GM19468 (cell line): ENCODE results near the gene HOXA6.

Source experiments
- ATAC-seq: cut with Tn5 transposase; IDR thresholded peaks from one replicate; pipeline ENCODE4 v1.9.1; 2021; ENCODE audit warnings: mild to moderate bottlenecking, moderate library complexity, moderate number of reproducible peaks; ENCODE audit not compliant: unreplicated experiment; ENCODE audit errors: extremely low read depth

HOXA6 gene

DNA sequence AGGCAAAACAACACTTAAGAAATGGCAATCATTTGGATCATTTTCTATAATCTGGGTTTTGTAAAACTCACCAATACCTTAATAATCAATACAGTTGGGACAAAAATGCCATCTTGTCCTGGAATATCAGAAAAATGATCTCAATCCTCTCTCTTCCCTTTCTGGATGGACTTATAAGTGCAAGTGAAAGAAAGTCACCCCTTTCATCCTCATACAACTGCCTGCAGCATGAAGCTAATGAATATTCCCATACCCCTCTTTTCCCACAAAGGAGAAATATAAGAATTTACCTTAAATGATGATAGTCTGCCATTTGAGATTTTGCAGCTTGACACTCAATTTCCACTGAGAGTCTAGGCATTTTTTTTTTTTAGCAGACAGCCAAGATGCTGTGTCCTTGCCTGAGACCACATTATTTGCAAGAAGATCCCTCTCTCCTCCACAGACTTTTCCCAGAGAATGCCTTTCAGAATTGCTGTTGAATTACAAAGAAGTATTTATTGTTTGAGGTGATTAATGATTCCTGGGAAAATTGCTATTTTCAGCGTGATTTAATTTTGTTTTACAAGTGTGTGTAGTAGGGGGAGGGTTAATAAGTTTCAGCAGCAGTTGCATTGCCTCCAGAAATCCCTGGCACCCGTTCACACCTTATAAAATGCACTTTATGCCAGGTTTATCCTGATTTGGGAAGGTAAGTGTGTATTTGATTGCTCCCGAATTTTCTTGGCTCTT is 20.8 kb downstream of the HOXA6 start:
- ATAC-seq = no peak

DNA sequence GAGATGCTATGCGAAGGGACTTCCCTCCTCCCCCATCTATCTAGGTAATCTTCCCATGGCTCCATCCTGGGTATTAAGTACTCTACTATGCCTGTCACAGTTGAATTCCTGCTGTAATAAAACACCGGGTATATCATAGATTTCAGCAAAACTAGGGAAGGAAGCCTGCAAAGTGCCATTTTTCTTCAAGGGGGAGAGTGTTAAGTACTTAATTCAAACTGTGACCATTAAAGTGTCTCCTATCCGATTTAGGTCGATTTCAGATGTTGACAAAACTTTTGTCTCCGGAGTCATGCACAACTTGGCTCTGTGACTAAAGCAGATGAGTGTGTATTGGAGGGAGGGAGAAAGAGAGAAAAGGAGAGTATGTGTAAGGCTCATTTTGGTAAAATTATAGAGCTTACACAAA is 21.6 kb downstream of the HOXA6 start:
- no peak for ATAC-seq

DNA sequence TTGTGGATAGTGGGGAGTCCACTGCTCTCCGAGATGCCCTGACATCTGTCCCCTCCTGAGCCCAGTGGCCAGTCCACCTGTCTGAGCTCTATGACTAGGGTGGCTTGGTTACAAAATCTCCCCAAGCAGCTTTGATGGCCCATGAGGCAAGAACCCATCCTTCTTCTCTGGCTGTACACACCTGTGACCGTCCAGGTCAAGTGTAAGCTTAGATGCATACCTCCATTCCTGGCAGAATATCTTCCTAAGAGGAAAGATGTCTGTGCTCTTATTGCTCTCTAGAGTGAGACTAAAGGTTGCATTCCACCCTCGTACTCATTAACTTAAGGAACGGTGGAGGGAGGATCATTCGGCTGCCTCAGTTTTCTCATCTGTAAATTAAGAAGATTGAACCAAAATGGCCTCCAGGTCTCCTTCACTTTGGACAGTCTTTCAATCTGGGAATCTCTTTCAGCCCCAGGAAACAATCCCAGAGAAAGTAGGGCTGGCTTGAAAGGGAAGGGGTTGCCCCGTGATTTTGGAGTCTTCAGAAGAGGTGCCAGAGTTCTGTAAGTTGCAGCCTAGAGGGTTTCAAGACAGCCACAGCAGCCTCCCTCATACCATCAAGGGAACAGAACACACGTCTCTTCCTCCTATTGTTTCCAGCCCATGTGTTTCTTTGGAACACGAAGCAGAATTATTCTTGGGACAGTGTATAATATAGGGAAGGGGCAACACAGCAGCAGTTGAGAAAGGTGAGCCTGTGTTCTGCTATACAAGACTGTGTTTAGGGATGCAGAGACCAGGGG is 22.5 kb downstream of the HOXA6 start:
- ATAC-seq = no peak

DNA sequence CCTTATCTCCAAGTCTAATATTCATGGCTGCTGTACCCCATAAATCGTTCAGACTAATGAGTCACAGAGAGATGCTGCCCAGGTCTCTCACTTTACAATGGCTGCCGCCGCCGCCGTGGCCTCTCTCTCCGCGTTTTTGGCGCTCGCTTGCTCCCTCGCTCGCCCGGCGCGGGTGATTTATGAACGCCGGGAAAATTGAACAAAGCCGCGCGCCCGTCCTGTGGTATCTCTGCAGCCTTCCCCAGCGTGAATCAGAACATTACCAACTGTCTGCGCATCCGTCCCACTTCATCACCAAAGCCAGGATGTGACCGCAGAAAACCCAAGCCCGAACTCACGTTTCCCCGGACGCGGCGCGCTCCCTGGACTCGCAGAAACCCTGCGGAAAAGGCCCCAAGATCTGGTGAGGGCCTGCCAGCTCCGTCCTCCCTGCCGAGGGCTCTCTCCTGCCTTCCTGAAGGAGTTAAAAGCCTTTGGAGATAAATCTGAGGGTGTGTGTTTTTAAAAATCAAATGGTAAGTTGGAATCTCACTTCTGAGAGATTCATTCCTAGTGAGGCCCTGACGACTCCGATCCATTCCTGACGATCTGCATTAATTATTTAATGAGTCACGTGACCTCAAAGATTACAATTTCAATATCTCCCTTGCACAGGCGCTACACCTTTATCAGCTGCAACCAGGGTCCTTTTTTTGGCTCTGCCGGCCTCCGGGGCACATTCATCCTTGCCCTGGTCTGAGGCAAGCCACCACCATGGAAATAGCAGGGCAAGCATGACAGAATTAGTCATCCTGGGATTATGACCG is 23.3 kb downstream of the HOXA6 start:
- no peak for ATAC-seq

DNA sequence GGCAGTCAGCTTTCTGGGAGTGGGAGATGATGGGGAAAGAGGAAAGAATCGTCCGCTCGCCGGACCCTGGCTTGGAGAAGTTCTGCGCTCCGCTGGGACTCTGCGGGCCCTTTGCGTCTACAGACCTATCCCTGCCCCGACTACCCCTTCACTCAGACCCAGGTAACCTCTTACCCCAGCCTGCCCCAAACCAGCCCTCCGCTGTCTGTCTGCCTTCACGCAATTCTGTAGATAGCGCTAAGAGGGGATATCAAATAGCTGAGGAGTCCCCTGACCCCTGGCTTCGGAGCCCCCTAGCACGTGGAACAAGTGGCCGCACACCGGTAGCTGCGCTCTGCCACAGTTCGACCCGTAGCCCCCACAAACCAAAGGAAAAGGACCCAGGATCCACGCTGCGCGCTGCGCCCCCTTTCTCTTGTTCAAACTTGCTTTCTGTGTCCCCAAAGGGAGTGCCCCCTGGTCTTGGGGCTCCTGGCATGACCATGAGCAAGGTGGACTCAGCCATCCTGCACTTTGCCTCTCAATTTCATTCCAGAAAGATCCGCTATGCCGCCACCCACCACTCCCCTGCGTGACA is 24.0 kb downstream of the HOXA6 start:
- no peak for ATAC-seq

DNA sequence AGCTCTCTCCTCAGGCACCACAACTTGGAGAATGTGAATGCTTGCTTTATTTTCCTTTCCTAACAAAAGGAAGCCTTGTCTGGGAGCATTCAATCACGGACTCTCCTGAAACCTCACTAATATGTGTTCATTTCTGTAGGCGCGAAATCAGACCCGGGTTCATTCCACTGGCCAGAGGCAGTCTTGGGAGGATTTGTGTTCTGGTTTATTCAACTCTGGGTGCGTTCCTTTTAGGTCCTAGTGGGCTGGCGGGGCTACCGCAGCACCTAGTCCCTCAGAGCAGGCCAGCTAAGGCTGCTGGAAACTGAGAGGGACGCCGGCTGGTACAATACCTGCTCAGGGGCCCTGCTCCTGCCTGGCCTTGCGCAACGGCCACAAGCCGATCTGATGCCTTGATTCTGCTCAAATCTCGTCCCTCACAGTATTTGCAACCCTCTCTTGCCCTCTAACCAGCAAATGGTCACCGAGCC is 24.5 kb downstream of the HOXA6 start:
- ATAC-seq = no peak

DNA sequence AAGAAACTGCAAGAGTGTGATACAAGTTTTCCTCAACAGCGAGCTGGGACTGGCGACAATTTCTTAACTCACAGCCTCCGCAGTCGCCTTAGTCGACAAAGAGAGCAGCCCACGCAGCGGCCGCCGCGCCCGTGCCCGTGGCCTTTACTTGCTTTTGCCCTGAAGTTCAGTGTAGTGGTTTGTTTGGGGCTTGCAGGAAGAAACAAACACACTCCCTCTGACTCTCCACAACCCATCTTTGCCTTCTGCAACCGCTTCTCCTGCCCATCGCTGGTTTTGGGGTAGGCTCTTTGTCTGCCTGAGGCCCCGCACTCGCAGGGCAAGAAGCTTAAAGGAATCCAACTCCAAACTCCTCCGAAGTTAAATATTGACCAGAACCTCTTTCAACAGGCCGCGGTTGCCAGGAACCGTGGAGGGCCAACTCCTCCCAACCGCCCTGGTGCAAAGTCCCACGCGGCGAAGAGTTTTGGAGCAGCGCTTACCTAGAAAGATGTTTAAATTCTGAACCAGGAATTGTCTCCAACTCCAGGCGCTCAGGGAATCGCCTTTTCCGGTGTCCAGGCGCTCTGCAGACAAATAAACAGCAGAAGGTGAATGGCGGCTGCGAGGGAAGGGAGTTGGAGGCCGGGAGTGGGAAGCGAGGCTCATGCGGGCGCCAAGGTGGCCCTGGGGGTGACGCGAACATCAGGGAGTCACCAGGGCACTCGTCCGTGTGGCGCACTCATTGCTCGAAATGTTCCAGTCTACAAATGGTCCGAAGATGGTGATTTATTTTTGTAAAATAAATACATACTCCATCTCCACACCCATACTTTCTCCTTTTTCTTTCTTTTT is 25.3 kb downstream of the HOXA6 start:
- no peak for ATAC-seq

DNA sequence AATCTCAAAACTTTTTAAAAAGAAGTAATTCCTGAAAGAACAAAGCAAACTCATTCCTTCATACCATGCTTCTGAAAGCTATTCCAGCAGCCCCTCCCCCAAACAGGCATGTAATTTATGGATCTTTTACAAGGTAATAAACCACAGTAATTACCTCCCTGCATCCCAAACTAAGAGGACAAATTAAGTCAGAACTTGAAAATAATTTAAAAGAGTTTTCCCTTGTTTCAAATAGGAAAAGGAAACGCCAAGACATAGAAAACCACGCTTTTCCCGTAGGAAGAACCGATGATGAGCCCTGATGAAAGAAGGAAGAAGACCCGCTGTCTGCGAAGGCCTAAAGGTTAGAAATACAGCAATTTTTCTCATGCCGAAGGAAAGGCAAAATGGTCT is 25.9 kb downstream of the HOXA6 start:
- no peak for ATAC-seq

DNA sequence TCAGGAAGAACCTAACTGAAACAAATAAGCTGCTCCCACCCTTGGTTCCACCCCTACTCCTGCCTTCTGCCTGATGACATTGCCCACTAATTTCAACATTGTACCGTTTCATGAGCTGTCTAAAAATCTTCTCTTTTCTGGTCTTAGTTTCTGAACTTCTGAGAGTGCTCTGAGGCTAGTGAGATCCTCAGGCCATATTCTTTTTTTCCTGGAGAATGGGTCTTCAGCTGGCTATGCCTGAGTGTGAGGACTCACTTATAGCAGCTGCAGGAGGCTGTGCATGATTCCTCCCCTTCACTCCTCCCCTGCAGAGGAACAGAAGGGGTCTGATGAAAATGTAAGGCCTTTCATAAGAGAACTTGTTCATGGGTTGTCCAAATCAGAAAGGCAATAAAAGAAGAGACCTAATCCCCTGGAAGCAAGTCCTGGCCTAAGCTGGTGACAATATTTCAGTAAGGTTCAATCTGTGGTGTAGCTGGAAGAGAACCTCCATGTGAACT is 28.1 kb downstream of the HOXA6 start:
- no peak for ATAC-seq

DNA sequence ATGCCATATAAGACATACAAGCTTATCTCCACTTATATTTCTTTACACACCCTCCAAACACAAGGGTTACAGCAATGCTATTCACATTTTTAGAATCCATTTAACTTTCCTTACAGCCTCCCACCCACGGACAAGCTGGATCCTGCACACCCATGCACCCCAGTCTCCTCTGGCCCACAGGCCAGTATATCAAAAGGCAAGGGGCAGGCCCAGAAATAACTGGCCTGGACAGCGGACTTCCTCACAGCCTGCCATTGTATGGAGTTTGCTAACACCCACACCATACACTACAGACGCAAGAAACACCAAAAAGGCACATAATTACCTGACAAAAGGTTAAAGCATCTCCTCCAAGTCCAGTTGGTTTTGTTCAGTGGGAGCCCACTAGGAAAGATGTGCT is 29.0 kb downstream of the HOXA6 start:
- ATAC-seq = no peak

DNA sequence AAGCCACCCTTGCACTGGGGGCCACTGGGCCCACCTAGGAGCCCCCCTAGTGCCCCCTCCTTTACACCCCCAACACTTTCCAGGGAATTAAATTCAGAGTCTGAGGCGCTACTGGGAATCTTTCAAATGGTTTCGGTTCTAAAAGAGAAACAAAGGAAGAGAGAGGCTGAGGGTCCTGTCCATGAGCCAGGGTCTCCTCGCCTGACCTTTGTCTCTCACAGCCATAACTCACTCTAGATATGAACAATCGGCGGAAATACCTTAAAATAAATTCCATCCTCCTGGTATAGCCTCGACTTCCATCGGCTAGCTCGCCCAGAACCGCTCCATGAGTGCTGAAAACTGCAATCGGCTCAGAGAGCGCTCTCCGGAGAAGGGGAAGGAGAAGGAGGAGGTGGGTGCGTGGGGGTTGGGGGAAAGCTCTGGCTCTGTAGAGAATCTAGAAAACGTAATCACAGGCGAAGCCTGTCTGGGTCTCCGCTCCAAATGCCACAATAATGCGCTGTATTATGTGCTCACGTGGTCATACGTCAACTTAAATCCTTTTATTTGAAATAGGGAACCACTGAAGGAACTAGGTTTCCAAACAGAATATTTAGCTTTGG is 29.6 kb downstream of the HOXA6 start:
- ATAC-seq = no peak

DNA sequence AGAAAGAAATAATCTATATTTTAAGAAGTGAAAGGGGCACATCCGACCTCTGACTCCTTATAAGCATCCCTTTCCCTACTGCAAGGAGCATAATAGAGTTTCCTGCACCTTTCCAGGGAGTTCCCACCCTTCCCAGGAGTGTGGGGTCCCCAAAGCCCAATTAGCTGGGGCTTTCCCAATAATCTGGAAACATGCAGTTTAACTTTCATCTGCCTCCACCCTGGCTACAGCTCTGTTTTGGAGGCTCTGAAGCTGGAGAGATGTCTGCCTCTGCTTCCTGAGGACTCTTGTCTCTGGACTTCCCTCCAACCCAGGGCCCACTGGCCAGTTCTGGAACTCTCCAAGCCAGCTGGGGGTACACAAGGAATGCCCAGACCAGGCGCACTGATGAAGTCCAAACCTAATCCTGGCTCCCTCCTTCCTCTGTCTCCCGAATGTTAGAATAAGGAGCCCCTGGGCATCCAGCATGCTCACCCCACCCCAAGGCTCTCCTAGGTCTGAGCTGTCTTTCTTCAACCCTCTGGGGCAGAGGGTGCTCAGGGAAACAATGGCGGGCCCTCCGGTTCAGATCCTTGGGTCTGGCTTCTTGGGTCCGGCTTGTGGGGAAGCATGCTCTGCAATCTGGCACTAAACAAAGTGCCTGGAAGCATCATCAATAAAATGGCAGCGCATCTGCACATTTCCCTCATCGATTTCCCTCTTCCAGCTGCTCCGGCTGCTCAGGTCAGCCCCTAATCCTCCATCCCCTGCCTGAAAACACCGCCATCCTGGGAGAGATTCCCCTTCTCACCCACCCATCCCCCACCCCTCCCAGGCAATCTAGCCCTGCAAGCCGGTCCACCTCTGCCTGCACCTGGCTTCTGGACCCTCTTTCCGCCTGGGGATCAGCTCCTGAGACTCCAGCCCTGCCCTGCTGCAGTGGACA is 30.4 kb downstream of the HOXA6 start:
- no peak for ATAC-seq

DNA sequence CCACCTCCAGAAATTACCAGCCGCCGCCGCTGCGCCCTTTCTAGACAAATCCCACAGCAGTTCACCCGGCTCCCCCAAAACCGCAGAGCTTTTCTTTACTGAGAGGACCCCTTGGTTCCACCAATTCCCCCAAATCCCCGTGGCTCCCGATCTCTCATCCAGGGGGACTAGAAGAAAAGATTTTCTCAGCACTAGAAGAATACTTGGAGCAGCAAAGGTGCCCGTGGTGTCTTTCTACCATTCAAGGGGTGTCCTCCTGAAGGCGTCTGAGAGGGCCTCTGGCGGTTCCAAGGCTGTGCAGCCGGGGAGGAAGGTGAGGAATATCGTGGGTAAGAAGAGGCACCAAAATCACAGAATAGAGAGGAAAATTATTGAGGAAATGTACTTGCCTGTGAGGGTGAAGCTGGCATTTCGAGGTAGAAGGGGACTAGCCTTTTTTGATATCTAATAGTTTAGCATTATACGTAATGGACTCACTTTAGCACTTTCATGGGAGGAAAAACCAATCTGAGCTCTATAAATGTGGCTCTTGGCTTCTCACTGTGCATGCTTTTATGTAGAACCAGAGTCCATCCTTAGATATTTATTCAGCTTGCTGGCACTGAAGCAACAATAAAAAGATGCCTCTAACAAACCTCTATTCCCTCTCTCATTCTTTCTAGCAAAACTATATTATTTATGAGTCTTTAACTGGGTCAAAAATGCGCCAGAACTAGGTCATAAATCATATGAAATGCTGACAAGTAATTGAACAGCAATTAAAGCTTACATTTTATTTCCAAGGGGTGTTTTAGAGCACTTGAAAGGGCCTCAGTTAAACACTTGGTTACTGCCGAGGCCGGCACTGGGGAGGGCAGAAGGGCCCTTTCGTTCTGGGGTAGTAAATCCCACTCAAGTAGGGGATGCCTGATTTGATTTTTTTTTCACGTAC is 31.3 kb downstream of the HOXA6 start:
- no peak for ATAC-seq

DNA sequence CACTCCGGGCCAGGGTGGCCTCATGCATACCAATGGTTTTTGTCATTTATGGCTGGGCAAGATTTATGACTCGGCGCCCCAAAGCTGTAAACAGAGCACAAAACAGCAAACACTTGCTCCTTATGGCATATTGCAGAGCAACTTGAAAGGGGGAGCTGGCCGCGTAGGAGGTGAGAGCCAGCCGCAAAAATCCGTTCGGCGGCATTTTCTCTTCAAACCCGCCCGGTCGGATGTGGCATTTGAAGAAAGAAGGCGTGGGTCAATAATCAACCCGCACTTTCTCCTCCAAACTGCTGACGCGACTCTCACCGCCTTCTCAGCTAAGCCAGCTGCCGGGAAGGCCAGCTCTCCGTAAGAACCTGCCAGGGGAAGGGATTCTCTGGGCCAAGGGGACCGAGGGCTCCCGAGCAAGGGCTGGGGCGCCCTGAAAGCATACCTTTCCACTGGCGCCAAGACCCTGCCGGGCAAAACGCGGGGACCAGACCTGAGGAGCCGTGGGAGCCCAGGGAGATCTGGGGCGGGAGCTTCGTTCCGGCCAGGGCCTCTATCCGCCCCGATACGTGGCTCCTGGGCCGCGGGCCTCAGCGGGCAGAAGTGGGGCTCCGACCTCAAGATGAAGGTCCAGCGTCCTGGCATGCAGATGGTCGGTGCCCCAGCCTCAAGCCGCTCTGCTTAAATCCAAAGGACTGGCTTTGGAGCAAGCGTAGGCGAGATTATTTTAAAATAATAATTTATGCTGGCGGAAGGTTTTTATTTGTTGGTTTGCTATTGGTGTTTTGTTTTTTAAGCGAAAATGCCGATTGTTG is 32.1 kb downstream of the HOXA6 start:
- ATAC-seq = no peak

DNA sequence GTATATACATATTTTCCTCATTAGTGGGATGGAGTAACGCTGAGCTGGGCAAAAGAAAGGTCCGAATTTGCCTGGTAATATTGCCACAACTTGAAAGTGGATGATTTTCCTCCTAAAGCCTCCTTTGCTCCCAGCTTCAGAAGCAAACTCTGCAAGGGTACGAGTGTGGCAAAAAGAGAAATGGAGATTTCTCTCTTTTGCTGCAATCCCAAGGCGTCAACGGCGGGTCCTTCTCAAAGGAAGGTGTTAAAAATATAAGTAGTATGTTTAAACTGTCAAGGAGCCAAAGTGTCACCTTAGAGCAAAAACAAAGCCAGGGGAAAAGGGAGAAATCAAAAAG is 32.7 kb downstream of the HOXA6 start:
- no peak for ATAC-seq

DNA sequence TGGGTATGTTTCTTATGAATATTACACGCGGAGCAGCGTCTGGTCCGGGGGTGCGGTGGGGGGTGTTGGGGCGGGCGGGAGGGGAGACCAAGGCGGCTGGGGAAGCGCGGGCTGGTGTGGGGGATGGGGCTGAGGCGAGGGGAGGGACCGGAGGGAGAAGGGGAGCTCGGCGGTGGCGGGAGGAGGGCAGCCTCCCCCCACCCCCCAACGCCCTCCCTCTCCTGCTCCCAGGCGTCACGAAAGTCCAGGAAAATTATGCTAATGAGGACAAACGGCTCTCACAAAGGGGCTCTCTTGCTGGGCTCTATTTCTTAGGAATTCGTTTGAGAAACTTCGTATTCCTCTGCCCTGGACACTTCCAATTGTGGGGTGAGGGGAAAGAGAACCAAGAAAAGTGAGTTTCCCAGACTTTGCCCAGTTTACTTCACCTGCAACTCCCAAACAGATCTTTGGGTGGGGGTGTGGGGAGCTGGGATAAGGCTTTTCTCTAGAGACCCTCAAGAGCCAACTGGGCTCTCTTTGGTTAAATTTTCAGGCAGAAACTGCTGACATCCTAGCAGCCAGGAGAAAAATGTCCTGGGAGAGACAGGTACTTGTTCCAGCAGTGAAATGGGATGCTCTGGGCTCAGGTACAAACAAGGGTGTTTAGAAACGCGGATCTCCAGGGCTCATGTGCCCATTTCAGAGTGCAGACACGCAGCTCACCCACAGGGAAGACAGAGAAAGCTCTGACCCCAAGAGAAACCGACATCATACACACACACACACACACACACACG is 33.4 kb downstream of the HOXA6 start:
- no peak for ATAC-seq
